GM12878 (cell line): ENCODE data around the gene COL19A1. TPM values are rescaled to one million over a fixed set of nuclear protein-coding genes. Genes with fewer than 3 reads are reported as not detected.

Source experiments
- ATAC-seq: fragments of 200-7000 bp; cut with Tn5 transposase; 3 replicates; pipeline ENCODE4 v1.9.1; 2020; ENCODE audit warnings: mild to moderate bottlenecking, moderate library complexity
- BruUV-seq: library from RNA; stranded (reverse); fragments of 400-500 nt; replicated peaks from 2 replicates; lab custom pipeline; 2021; lab: Mats Ljungman, UMichigan
- CTCF ChIA-PET: fragments of 300-600 bp; sonication (Branson Sonifier 250); formaldehyde crosslinking; extraction: SDS; loops from one replicate; lab custom pipeline; 2021; ENCODE audit warnings: inconsistent platforms; lab: Yijun Ruan, JAX
- POLR2A ChIA-PET: fragments of 350-600 bp; formaldehyde crosslinking; extraction: SDS; loops from one replicate; lab custom pipeline; 2021; ENCODE audit warnings: inconsistent platforms; lab: Charles Lee
- RAD21 ChIA-PET: fragments of 300-600 bp; sonication (Branson Sonifier 250); formaldehyde crosslinking; loops from one replicate; lab custom pipeline; 2023; ENCODE audit warnings: antibody characterized with exemption; ENCODE audit not compliant: unreplicated experiment; lab: Charles Lee
- SMC1A ChIA-PET: fragments of 300-600 bp; sonication (Branson Sonifier 250); formaldehyde crosslinking; loops from one replicate; lab custom pipeline; 2023; ENCODE audit not compliant: unreplicated experiment, uncharacterized antibody; lab: Charles Lee
- DNase-seq: peaks from one replicate; pipeline ENCODE4 v3.0.0-alpha.2; 2011; ENCODE audit warnings: low read depth, low spot score
- FAIRE-seq: peaks from 3 replicates; lab custom pipeline; 2011; peaks lifted over from hg19 to GRCh38; lab: Jason Lieb, UNC
- H2AFZ ChIP-seq: 2 replicates; pipeline ENCODE4 v1.6.0; 2011; ENCODE audit warnings: low read depth, low read length, control low read depth; ENCODE audit not compliant: control insufficient read depth
- H3K27ac ChIP-seq: 2 replicates; pipeline ENCODE4 v1.5.1; 2011; ENCODE audit warnings: control low read depth; ENCODE audit not compliant: control insufficient read depth, insufficient read depth
- H3K27me3 ChIP-seq, 2 experiments: replicated peaks in 1 of 2; 2 replicates each; pipeline versions ENCODE4 v1.6.0 to v1.6.1; 2011; ENCODE audit warnings: low read length in 1 of 2; ENCODE audit not compliant: control insufficient read depth in 2 of 2, insufficient read depth in 2 of 2
- H3K36me3 ChIP-seq, 2 experiments: 2 replicates each; pipeline ENCODE4 v1.5.1; 2011; ENCODE audit warnings: low read length in 1 of 2; ENCODE audit not compliant: control insufficient read depth in 2 of 2, insufficient read depth in 2 of 2
- H3K4me1 ChIP-seq: 2 replicates; pipeline ENCODE4 v1.6.1; 2011; ENCODE audit warnings: mild to moderate bottlenecking, low read length, moderate library complexity, mixed read lengths; ENCODE audit not compliant: control insufficient read depth, insufficient read depth
- H3K4me2 ChIP-seq: 2 replicates; pipeline ENCODE4 v1.6.0; 2011; ENCODE audit warnings: control low read depth; ENCODE audit not compliant: control insufficient read depth, insufficient read depth
- H3K4me3 ChIP-seq: fragments of 200-600 bp; sonication (generic); 2 replicates; pipeline ENCODE4 v1.5.1; 2016
- H3K79me2 ChIP-seq: 2 replicates; pipeline ENCODE4 v1.6.0; 2011; ENCODE audit warnings: low read length; ENCODE audit not compliant: control insufficient read depth, insufficient read depth
- H3K9ac ChIP-seq: 2 replicates; pipeline ENCODE4 v1.8.0; 2011; ENCODE audit warnings: low read length, control low read depth, mixed read lengths; ENCODE audit not compliant: control insufficient read depth, insufficient read depth
- H3K9me3 ChIP-seq: replicated peaks from 3 replicates; pipeline ENCODE4 v1.5.1; 2011; ENCODE audit warnings: mild to moderate bottlenecking, low read length; ENCODE audit not compliant: control insufficient read depth, insufficient read depth
- H4K20me1 ChIP-seq: 2 replicates; pipeline ENCODE4 v1.6.0; 2011; ENCODE audit not compliant: control insufficient read depth, insufficient read depth
- ATF7 ChIP-seq: fragments of 450-650 bp; IDR thresholded peaks from 2 replicates; pipeline ENCODE4 v1.6.1; 2016; ENCODE audit warnings: low read depth, mild to moderate bottlenecking
- EGR1 ChIP-seq, 2 experiments: IDR thresholded peaks; 1 replicate in 1 of 2; 2 replicates in 1 of 2; pipeline ENCODE4 v1.6.1; 2011 to 2012; ENCODE audit warnings: low read depth in 2 of 2, low read length in 2 of 2, borderline replicate concordance in 1 of 2, mild to moderate bottlenecking in 1 of 2, moderate library complexity in 1 of 2
- EP300 ChIP-seq, 2 experiments: fragments of 150-350 bp in 1 of 2; IDR thresholded peaks; 2 replicates each; pipeline ENCODE4 v1.6.1; 2011 to 2012; ENCODE audit warnings: low read depth in 2 of 2, low read length in 2 of 2, borderline replicate concordance in 1 of 2, improper control_type of control experiment in 1 of 2, inconsistent platforms in 1 of 2; ENCODE audit not compliant: control insufficient read depth in 1 of 2
- WGBS: methylation state at CpG from one replicate; pipeline ENCODE4 v1.1.6; 2016; ENCODE audit warnings: low lambda C conversion rate; ENCODE audit not compliant: insufficient replicate concordance, insufficient coverage; ENCODE audit errors: missing lambda C conversion rate; 5-methylcytosine and 5-hydroxymethylcytosine counted together
- in situ Hi-C: fragments of 300-500 bp; cut with MboI; formaldehyde crosslinking; loops from 9 replicates; pipeline ENCODE4 v1.14.3; 2018; ENCODE audit warnings: mixed read lengths
- intact Hi-C: fragments of 100-400 bp; cut with micrococcal nuclease; formaldehyde crosslinking; loops from one replicate; pipeline ENCODE4 v1.14.2; 2022; ENCODE audit not compliant: unreplicated experiment
- polyA plus RNA-seq, 11 experiments: library from polyadenylated mRNA; depleted of rRNA in 4 of 11; unstranded in 6 of 11; stranded (reverse) in 5 of 11; fragments of >200 nt; fragmentation: Nextera tagmentation in 4 of 11; fragmentation: Illumina TruSeq in 1 of 11; extraction: Ambion mirVana in 4 of 11; extraction: Trizol in 1 of 11; gene quantifications; 1 replicate in 1 of 11; 2 replicates in 10 of 11; pipeline versions ENCODE4 v1.2.1 to v1.2.3, GENCODE V29; 2011 to 2016; ENCODE audit warnings: inconsistent platforms in 2 of 11, missing spikeins in 2 of 11, low read depth in 1 of 11
- total RNA-seq, 4 experiments: library from RNA; depleted of rRNA in 3 of 4; stranded (reverse); fragments of >200 nt in 3 of 4; fragmentation: Illumina TruSeq in 1 of 4; extraction: Trizol in 1 of 4; gene quantifications; 2 replicates each; pipeline versions ENCODE4 v1.2.1 to v1.2.3, GENCODE V29; 2013 to 2021
- TF ChIP-seq, protein P1 (sequence below): fragments of 450-650 bp; formaldehyde crosslinking; IDR thresholded peaks from 2 replicates; pipeline ENCODE4 v1.4.0; 2022; ENCODE audit warnings: mild to moderate bottlenecking, moderate library complexity
- TF ChIP-seq, protein P2 (sequence below): IDR thresholded peaks from 2 replicates; pipeline ENCODE4 v1.6.1; 2012; ENCODE audit warnings: low read depth, low read length, improper control_type of control experiment
- TF ChIP-seq, protein P3 (sequence below): fragments of 450-650 bp; IDR thresholded peaks from 2 replicates; pipeline ENCODE4 v1.6.1; 2017; ENCODE audit warnings: mild to moderate bottlenecking, moderate library complexity

The COL19A1 gene
- total and polyA plus RNA-seq, 10 of the 15 experiments (the other 5 are each of a cell fraction or from before 2014, with no cell fraction given): 1.1 to 13.5 (median 4.1) TPM

DNA sequence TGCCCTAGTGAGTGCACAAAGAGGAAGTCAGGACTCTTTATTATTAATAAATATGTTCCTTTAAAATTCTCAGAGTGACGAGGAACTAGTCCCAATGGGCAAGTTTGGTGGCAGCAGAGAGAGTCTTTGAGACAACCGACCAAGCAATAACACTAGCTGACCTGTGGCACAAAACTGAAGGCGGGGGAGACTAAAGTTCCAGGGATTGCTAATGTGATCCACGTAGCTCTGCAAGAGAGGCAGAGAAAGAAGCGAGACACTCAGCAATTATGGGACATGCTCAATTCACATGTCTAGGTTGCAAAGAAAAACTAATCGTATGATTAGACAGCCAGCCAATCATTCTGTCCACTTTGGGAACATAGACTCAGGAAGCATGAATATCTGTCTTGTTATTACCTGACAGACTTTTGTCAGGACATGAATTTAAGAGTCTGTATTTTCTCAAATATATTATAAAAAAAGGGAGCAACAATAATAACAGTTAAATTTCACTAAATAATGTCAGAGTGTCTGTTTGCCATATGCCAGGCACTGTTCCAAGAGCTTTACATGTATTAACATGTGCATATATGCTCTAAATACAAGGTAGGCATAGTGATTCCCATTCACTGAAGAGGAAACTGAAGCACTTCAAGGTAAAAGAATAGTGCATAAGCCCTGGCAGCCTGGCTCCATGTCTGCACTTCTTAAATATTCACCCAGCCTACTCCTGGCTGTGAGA lies 355.5 kb downstream of the COL19A1 start:
- intact Hi-C loops: loop anchor here (1.0 to 5.0 kb wide), 5 partner anchors 70 to 665 kb away; no protein-coding TSS in a partner anchor
- H3K79me2 ChIP-seq: no peaks in the 10 kb centered on the region
- H3K27me3 ChIP-seq: no peaks in the 10 kb centered on the region; a peak in 1 of 4 replicates
- in situ Hi-C loops: loop anchor here (5.0 kb wide), 1 partner anchor 145 kb away; no protein-coding TSS in a partner anchor
- H3K9ac ChIP-seq: no peak overlapping the region
- 8% methylated on average over 6 of the region's 6 CpGs for WGBS
- ChIA-PET POLR2A (no interaction called here), RAD21 (interaction anchor here (0.9 to 3.0 kb wide), 16 partner anchors 9 to 734 kb away, joined by 3 to 64 read pairs (median 6); partner anchors contain the start of gene FAM135A), SMC1A (interaction anchor here (0.7 to 3.9 kb wide), 28 partner anchors 8 to 795 kb away, joined by 3 to 41 read pairs (median 4); partner anchors contain the start of gene COL9A1), CTCF (interaction anchor here (0.6 to 3.8 kb wide), 46 partner anchors 9 to 976 kb away, joined by 3 to 115 read pairs (median 5); partner anchors contain the start of gene COL9A1)
- no peaks in the 10 kb centered on the region for H4K20me1 ChIP-seq
- no TSS peak for BruUV-seq
- ATAC-seq (no peak), DNase-seq (no peak), FAIRE-seq (no peak)
- TF ChIP-seq, protein P1, sequence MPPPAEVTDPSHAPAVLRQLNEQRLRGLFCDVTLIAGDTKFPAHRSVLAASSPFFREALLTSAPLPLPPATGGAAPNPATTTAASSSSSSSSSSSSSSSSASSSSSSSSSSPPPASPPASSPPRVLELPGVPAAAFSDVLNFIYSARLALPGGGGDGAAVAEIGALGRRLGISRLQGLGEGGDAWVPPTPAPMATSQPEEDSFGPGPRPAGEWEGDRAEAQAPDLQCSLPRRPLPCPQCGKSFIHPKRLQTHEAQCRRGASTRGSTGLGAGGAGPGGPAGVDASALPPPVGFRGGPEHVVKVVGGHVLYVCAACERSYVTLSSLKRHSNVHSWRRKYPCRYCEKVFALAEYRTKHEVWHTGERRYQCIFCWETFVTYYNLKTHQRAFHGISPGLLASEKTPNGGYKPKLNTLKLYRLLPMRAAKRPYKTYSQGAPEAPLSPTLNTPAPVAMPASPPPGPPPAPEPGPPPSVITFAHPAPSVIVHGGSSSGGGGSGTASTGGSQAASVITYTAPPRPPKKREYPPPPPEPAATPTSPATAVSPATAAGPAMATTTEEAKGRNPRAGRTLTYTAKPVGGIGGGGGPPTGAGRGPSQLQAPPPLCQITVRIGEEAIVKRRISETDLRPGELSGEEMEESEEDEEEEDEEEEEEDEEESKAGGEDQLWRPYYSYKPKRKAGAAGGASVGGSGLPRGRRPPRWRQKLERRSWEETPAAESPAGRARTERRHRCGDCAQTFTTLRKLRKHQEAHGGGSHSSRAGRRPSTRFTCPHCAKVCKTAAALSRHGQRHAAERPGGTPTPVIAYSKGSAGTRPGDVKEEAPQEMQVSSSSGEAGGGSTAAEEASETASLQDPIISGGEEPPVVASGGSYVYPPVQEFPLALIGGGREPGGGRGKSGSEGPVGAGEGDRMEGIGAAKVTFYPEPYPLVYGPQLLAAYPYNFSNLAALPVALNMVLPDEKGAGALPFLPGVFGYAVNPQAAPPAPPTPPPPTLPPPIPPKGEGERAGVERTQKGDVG: no peak
- TF ChIP-seq EP300 (IDR thresholded peaks at IDR 0.05; ENCODE audit: borderline replicate concordance in 1 of 2, control insufficient read depth in 1 of 2, low read depth in 2 of 2, low read length in 2 of 2): no peak
- TF ChIP-seq EGR1 (IDR thresholded peaks at IDR 0.05; ENCODE audit: borderline replicate concordance in 1 of 2, low read depth in 2 of 2, low read length in 2 of 2): no peak
- TF ChIP-seq, protein P2, sequence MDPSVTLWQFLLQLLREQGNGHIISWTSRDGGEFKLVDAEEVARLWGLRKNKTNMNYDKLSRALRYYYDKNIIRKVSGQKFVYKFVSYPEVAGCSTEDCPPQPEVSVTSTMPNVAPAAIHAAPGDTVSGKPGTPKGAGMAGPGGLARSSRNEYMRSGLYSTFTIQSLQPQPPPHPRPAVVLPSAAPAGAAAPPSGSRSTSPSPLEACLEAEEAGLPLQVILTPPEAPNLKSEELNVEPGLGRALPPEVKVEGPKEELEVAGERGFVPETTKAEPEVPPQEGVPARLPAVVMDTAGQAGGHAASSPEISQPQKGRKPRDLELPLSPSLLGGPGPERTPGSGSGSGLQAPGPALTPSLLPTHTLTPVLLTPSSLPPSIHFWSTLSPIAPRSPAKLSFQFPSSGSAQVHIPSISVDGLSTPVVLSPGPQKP: no peak
- TF ChIP-seq, protein P3, sequence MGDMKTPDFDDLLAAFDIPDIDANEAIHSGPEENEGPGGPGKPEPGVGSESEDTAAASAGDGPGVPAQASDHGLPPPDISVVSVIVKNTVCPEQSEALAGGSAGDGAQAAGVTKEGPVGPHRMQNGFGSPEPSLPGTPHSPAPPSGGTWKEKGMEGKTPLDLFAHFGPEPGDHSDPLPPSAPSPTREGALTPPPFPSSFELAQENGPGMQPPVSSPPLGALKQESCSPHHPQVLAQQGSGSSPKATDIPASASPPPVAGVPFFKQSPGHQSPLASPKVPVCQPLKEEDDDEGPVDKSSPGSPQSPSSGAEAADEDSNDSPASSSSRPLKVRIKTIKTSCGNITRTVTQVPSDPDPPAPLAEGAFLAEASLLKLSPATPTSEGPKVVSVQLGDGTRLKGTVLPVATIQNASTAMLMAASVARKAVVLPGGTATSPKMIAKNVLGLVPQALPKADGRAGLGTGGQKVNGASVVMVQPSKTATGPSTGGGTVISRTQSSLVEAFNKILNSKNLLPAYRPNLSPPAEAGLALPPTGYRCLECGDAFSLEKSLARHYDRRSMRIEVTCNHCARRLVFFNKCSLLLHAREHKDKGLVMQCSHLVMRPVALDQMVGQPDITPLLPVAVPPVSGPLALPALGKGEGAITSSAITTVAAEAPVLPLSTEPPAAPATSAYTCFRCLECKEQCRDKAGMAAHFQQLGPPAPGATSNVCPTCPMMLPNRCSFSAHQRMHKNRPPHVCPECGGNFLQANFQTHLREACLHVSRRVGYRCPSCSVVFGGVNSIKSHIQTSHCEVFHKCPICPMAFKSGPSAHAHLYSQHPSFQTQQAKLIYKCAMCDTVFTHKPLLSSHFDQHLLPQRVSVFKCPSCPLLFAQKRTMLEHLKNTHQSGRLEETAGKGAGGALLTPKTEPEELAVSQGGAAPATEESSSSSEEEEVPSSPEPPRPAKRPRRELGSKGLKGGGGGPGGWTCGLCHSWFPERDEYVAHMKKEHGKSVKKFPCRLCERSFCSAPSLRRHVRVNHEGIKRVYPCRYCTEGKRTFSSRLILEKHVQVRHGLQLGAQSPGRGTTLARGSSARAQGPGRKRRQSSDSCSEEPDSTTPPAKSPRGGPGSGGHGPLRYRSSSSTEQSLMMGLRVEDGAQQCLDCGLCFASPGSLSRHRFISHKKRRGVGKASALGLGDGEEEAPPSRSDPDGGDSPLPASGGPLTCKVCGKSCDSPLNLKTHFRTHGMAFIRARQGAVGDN: no peak
- TF ChIP-seq ATF7: no peak
- H3K4me3 ChIP-seq: no peak overlapping the region
- no peaks in the 10 kb centered on the region for H3K9me3 ChIP-seq
- H3K4me1 ChIP-seq: no peaks in the 10 kb centered on the region
- H3K27ac ChIP-seq: no peak overlapping the region
- no peak overlapping the region for H3K4me2 ChIP-seq
- no peaks in the 10 kb centered on the region for H3K36me3 ChIP-seq
- H2AFZ ChIP-seq: no peak overlapping the region
